NCI-H526 treated with DMSO at 0.1 percent for 48 hours (cell line): Measurements from ENCODE around the gene MIPOL1.
A peak's percentile ranks its signal among the peaks of the same experiment; 100 is the strongest.
"Not testable (repeated sequence)": the region's sequence is repeated elsewhere in the genome, so short reads cannot be mapped to it uniquely, and the experiment has no call there.

Experiments used
- DNase-seq: peaks from one replicate; lab custom pipeline; 2025; lab: John Stamatoyannopoulos, UW

MIPOL1 gene

DNA sequence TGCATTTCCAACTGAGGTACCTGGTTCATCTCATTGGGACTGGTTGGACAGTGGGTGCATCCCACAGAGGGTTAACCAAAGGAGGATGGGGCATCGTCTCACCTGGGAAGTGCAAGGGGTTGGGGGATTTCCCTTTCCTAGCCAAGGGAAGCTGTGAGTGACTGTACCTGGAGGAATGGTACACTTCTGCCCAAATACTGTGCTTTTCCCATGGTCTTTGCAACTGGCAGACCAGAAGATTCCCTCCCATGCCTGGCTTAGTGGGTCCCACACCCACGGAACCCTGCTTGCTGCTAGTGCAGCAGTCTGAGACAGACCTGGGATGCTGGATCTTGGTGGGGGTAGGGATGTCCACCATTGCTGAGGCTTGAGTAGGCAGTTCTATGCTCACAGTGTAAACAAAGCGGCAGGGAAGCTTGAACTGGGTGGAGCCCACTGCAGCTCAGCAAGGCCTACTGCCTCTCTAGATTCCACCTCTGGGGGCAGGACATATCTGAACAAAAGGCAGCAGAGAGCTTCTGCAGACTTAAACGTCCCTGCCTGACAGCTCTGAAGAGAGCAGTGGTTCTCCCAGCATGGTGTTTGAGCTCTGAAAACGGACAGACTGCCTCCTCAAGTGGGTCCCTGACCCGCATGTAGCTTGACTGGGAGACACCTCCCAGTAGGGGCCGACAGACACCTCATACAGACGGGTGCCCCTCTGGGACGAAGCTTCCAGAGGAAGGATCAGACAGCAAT, 9.7 kb upstream of the MIPOL1 start:
- DNase-seq = not testable (repeated sequence)

DNA sequence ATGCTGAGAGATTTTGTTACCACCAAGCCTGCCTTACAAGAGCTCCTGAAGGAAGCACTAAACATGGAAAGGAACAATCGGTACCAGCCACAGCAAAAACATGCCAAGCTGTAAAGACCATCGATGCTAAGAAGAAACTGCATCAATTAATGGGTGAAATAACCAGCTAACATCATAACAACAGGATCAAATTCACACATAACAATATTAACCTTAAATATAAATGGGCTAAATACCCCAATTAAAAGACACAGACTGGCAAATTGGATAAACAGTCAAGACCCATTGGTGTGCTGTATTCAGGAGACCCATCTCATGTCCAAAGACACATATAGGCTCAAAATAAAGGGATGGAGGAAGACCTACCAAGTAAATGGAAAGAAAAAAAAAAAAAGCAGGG, 8.0 kb upstream of the MIPOL1 start:
- DNase-seq = not testable (repeated sequence)

DNA sequence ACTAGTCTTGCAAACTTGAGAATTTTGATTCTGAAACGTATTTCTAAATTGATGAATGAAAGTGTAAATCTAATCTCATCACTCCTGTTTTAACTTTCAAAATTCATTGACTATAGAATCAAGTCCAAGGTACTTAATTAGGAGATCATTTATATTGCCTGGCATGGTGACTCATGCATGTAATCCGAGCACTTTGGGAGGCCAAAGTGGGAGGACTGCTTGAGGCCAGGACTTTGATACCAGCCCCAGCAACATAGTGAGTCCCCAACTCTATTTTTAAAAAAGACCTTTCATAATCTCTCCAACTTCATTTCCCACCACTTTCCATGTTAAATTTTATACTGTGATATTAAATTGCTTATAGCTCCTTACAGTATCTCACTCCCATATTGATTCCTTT, 3.0 kb upstream of the MIPOL1 start:
- DNase-seq = no peak

DNA sequence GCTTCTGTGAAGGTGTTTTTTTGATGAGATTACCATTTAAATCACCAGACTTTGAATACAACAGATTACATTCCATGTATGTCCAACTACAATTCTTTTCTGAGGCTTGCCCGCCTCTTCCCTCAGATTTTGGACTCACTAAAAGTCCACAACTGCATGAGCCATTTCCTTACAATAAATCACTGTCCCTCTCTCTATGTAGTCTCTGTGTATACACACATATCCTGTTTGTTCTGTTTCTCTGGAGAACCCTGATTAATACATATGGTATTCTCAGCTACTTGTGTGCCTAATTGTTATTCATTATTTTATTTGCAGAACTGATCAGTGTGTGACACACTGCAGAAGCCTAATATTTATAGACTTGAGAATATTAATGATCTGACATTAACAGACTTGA, 2.4 kb upstream of the MIPOL1 start:
- DNase-seq = no peak

DNA sequence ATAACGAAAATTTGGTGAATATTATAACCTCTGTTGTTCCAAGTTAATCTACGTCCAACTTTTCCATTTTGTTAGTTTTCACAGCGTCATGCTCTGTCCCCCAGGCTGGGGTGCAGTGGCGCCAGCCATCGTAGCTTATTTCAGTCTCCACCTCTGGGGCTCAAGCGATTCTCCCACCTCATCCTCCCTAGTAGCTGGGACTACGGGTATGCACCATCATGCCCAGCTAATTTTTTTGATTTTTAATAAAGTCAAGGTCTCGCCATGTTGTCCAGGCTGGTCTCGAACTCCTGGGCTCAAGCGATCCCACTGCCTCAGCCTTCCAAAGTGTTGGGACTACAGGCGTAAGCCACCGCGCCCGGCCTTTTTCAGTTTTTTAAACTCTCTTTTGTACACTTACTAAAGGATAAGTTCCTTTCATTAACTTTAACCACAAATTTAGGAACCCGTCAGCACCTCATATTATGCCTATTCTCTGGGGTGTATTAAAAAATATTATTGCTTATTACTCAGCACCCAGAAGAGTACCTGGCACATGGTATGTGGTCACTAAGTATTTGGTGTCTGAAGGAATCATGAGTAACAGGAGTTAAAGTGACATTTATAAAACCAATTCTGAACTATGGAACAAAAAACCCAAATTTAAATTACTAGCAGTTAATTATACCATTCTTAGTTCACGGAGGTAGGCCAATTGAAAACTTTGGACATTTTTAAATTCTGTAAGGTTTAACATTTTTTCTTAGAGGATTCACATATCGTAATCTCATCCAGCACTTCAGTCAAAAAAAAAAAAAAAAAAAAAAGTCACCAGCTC, 925 bp upstream of the MIPOL1 start:
- DNase-seq = no peak

DNA sequence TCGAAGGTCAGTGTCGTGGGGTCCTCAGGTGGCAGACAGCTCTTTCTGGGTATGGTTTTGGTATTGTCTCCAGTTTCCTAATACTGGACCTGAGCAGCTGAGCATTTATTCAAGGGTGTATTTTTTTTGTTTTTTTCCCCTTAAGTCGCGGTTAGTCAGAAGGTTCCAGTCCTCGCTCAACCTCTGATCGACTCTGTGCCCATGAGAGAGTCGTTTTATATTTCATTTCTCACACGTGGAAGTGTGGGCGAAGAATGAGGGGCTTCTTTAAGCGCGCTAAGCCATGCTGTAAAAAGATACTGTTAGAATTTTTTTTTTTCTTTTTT, 499 bp downstream of the MIPOL1 start:
- no peak for DNase-seq

DNA sequence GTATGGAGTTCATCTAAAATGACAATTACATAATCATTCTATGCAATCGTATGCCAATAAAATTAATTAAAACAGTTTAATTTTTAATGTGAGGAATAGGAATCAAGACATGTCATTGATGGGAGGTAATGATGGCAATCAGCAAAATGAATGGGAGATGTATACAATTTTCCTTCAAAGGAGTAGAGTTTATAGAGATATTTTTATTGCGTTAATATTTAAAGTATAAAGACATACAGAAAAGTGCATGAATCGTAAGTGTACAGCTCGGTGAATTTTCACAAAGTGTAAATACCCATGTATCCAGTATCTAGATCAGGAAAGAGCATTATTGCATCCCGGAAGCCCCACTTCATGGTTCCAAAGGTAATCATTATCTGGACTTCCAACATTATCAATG, 1.2 kb downstream of the MIPOL1 start:
- DNase-seq = no peak

DNA sequence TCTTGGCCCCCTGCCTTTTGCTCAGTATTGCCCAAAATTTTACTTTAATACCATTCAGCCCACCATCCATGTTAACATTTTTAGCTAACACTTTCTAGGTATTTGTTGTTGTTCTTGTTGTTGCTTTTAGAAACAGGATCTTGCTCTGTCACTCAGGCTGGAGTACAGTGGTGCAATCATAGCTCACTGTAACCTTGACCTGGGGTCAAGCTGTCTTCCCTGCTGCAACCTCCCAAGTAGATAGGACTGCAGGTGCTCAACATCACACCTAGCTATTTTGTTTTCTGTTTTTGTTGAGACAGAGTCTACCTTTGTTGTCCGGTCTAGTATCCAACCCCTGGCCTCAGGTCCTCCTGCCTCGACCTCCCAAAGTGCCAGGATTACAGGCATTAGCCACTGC, 4.0 kb downstream of the MIPOL1 start:
- DNase-seq = no peak

DNA sequence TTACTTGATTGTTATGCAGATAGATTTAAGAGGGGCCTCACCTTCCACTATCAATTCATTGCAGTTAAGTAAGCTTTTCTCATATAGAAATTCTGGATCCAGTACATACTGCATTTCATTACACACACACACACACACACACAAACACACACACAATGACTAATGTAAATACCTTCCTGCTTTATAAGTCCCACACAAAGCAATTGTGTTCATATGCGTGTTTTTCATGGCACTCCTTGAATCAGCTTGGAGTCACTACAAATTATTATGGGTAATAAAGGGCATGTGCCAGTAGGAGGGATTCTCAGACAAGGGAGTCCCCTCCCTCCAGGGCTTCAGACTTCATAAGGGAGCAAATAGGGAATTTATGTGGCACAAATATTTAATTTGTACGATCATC, 4.5 kb downstream of the MIPOL1 start:
- no peak for DNase-seq

DNA sequence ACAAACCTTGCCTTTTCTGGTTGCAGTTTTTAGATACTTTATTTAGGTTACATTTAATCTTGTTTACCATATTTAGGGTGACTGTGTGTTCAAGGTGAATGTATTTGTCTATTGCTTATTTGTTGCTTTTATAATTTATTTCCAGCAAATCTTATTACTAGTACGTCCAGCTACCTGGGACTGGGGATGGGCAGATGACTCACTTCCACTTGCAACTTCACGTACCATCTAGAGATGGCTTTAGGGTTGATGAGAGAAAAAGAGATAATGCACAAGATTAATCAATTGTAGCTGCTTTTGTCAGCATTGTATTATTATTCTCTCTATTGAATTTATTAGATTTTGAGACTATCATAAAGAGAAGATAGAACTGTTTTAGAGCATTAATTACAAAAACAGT, 5.1 kb downstream of the MIPOL1 start:
- no peak for DNase-seq

DNA sequence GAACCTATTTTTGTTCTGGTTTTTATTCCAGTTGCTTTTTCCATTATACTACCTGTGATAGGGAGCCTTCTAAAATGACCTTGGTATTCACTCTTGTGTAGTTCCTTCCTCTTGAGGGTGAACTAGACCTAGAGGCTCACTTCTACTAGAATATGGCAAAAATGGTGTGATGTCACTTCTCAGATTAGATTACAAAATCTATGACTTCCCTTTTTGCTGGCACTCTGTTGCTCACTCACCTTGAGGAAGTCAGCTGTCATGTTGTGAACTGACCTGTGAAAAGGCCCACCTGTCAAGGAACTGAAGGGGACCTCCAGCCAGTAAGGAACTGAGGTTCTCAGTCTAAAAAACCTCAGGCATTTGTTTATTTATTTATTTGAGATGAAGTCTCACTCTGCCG, 5.7 kb downstream of the MIPOL1 start:
- no peak for DNase-seq

DNA sequence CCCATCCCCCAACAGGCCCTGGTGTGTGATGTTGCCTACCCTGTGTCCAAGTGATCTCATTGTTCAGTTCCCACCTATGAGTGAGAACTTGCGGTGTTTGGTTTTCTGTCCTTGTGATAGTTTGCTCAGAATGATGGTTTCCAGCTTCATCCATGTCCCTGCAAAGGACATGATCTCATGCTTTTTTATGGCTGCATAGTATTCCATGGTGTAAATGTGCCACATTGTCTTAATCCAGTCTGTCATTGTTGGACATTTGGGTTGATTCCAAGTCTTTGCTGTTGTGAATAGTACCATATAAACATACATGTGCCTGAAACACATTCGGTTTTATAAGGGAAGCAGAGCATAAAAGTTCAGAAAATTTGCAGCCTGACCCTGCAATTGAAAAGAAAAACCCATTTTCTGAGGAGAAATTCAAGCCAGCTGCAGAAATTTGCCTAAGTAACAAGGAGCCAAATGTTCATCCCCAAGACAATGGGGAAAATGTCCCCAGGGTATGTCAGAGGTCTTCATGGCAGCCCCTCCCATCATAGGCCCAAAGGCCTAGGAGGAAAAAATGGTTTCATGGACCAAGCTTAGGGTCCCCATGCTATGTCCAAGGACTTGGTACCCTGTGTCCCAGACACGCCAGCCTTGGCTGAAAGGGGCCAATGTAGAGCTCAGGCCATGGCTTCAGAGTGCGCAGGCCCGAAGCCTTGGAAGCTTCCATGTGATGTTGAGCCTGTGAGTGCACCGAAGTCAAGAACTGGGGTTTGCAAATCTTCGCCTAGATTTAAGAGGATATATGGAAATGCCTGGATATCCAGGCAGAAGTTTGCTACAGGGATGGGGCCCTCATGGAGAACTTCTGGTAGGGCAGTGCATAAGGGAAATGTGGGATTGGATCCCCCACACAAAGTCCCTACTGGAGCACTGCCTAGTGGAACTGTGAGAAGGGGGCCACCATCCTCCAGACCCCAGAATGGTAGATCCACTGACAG, 8.2 kb downstream of the MIPOL1 start:
- not testable (repeated sequence) for DNase-seq

DNA sequence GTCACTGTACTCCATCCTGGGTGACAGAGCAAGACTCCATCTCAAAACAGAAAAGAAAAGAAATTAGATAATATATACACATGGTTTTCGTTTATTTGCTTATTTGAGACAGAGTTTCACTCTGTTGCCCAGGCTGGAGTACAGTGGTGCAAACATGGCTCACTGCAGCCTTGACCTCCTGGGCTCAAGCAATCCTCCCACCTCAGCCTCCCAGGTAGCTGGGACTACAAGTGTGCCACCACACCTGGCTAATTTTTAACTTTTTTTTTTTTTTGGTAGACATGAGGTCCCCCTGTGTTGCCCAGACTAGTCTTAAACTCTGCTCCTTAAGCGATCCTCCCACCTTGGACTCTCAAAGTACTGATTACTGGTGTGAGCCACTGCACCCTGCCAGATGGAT, 11.9 kb downstream of the MIPOL1 start:
- not testable (repeated sequence) for DNase-seq

DNA sequence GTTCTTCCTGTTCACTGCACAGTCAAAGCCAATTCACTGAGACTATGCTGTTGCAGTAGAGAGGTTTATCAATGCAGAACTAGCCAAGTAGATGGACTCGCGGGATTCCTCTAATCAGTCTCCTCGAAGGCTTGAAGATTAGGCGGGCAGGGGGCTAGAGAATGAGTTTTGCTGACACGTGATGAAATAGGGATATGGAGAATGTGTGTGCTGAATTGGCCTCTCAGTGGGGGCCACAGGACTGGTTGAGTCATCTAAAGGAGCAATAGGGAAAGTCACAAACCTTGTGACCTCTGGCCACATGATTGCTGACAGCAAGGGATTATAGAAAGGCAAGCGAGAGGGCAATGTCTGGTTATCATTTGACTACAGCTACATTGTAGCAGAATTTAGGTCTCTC, 12.7 kb downstream of the MIPOL1 start:
- no peak for DNase-seq

DNA sequence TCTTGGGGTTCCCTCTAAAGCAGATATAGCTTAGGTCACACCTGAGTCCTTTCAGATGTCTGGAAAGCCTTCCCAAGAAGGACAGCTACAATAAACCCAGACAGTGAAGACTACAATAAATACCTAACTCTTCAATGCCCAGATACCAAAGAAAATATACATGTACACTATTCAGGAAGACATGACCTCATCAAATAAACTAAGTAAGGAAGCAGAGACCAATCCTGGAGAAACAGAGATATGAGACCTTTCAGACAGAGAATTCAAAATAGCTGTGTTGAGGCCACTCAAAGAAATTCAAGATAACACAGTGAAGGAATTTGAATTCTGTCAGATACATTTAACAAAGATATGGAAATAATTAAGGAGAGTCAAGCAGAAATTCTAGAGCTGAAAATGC, 15.3 kb downstream of the MIPOL1 start:
- no peak for DNase-seq

DNA sequence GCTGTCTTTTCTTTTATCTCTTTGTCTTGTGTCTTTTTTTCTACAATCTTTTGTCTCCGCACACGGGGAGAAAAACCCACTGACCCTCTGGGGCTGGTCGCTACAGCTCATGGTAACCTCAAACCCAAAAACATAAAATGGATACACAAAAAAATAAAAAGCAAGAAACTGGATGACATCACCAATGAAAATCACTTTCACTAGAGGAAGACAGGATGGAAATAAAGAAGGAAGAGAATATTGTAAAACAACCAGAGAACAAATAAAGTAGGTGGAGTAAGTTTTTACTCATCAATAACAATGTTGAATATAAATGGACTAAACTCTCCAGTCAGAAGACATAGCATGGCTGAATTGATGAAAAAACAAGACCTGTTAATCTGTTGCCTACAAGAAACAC, 17.6 kb downstream of the MIPOL1 start:
- no peak for DNase-seq

DNA sequence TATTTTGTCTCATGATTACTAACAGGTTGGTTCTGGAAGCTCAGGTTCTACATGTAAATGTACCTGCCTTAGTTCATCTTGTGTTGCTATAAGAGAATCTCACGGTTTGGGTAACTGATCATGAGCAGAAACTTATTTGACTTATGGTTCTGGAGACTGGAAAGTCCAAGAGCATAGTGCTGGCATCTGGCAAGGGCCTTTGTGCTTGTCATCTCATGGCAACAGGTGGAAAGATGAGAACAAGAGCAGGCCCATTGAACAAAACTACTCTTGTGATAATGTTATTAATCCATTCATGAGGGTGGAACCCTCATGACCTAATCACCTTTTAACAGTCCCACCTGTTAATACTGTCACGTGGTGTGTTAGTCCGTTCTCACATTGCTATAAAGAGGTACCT, 23.3 kb downstream of the MIPOL1 start:
- no peak for DNase-seq

DNA sequence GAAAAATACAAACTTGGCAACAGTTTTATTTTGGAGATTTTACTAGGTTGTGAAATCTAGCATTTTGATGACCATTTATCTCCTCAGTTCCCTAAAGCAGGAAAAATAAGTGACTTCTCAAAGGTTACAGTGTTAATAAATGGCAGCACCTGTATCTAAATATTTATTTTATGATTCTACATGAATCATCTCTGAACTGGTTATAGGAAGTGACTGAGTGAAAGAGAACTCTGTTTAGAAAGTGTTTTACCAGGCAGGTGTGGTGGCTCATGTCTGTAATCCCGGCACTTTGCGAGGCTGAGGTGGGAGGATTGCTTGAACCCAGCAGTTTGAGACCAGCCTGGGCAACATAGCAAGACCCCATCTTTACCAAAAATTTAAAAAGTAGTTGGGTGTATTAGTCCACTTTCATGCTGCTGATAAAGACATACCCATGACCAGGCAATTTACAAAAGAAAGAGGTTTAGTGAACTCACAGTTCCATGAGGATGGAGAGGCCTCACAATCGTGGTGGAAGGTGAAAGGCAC, 26.3 kb downstream of the MIPOL1 start:
- DNase-seq = no peak

DNA sequence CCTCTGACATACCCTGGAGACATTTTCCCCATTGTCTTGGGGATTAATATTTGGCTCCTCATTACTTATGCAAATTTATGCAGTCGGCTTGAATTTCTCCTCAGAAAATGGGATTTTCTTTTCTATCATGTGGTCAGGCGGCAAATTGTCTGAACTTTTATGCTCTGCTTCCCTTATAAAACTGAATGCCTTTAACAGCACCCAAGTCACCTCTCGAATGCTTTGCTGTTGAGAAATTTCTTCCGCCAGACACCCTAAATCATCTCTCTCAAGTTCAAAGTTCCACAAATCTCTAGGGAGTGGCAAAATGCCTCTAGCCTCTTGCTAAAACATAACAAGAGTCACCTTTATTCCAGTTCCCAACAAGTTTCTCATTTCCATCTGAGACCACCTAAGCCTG, 27.9 kb downstream of the MIPOL1 start:
- DNase-seq = not testable (repeated sequence)

DNA sequence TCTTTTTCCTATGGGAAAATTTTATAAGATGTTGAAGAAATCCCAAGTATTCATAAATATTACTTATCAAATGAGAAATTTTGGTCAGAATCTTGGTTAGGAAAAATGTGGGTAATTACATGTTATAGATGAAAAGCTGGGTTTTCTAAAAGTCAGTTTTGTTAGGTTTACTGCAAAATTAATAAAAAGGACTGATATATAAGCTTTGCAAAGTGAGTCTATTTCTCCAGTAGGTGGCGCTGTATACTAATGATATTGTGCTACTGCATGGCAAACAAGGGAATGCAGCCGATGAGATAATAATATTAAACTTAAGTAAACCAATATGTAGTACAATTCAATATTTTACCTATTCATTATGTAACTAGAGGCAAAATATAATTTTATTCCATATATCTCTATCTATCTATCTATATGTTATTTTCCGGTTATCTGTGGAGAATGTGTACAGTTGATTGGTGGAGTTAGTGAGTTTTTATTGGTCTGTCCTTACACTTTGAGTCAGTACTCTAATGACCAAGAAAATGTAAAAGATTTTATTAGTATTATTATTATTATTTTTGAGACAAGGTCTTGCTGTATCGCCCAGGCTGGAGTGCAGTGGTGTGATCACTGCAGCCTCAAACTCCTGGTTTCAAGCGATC, 32.9 kb downstream of the MIPOL1 start:
- peak; percentile 70 for DNase-seq

DNA sequence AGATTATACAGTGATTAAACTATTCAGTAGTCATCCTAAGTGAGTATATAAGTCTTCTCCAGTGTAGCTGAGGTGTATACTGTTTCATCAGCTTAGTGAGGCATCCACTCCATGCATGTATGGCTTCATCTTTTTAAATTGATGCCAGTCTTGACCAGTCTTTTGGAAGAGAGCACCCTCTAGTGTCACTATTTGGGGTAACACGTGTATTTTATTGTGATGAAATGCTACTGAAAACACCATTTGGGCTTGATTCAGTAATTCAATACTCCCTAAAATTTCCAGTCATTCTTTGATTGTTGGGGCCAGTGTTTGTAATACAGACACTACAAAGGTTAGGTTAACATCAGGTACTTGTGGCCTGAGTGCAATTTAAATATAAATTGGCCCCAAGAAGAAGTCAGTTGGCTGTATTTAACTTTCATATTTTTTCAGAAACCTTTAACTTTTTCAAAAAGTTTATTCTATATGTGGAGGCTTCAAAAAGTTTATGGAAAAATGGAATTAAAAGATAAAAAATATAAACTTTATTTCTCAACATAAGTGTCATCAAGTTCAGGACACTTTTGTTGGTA, 35.3 kb downstream of the MIPOL1 start:
- DNase-seq = peak; percentile 31
